ENCODE data around the gene PCNX2. TPM values are rescaled to one million over a fixed set of nuclear protein-coding genes. Genes with fewer than 3 reads are reported as not detected.
A peak's percentile ranks its signal among the peaks of the same experiment; 100 is the strongest.

PCNX2 gene
- total RNA-seq, 1 donor from 2014 or later: 25.5 TPM

GRCh38 chr1:233024199-233024598 is 271.3 kb downstream of the PCNX2 start:
- Mint-ChIP-seq H3K36me3 (ENCODE audit: low read depth, unreplicated experiment) (peaks cover 14% of the 10 kb centered on the region), H3K9me3 (ENCODE audit: unreplicated experiment) (peaks cover 2% of the 10 kb centered on the region), H3K4me3 (ENCODE audit: unreplicated experiment) (no peak overlapping the region), H3K4me1 (ENCODE audit: low read depth, unreplicated experiment) (peaks cover 7% of the 10 kb centered on the region), H3K27ac (ENCODE audit: unreplicated experiment) (no peak overlapping the region), H3K27me3 (ENCODE audit: low read depth, unreplicated experiment) (no peaks in the 10 kb centered on the region)
- Histone ChIP-seq H3K27me3 (ENCODE audit: insufficient read depth, low read length) (no peaks in the 10 kb centered on the region), H4K20me1 (ENCODE audit: insufficient read depth, low read length) (no peaks in the 10 kb centered on the region), H3K9ac (ENCODE audit: low read length) (no peak overlapping the region), H3K79me2 (ENCODE audit: insufficient read depth, low read length) (no peaks in the 10 kb centered on the region), H3K4me2 (ENCODE audit: low read length) (no peak overlapping the region), H3K4me3 (ENCODE audit: insufficient read depth, low read depth, low read length) (no peak overlapping the region), H3K27ac (ENCODE audit: low read depth, low read length) (no peak overlapping the region), H3K36me3 (ENCODE audit: insufficient read depth, low read length) (no peaks in the 10 kb centered on the region), H2AFZ (ENCODE audit: low read depth, low read length) (no peak overlapping the region), H3K9me3 (ENCODE audit: insufficient read depth, low read depth, low read length) (no peaks in the 10 kb centered on the region), H3K4me1 (ENCODE audit: insufficient read depth, low read length) (peaks cover 10% of the 10 kb centered on the region)
- no peak for FAIRE-seq
- DNase-seq (ENCODE audit: low read depth): no peak
- no peak for TF ChIP-seq EZH2 (IDR thresholded peaks at IDR 0.05; ENCODE audit: insufficient read depth, low read length)
- TF ChIP-seq CTCF (IDR thresholded peaks at IDR 0.05; ENCODE audit: insufficient read depth, low read depth, low read length): no peak

GRCh38 chr1:233022246-233022645 is 273.3 kb downstream of the PCNX2 start:
- Histone ChIP-seq H3K27me3 (ENCODE audit: insufficient read depth, low read length) (no peaks in the 10 kb centered on the region), H3K9me3 (ENCODE audit: insufficient read depth, low read depth, low read length) (no peaks in the 10 kb centered on the region), H2AFZ (ENCODE audit: low read depth, low read length) (no peak overlapping the region), H3K79me2 (ENCODE audit: insufficient read depth, low read length) (no peaks in the 10 kb centered on the region), H3K4me1 (ENCODE audit: insufficient read depth, low read length) (peaks cover 10% of the 10 kb centered on the region), H3K4me2 (ENCODE audit: low read length) (no peak overlapping the region), H3K9ac (ENCODE audit: low read length) (no peak overlapping the region), H3K4me3 (ENCODE audit: insufficient read depth, low read depth, low read length) (no peak overlapping the region), H3K36me3 (ENCODE audit: insufficient read depth, low read length) (no peaks in the 10 kb centered on the region), H3K27ac (ENCODE audit: low read depth, low read length) (no peak overlapping the region), H4K20me1 (ENCODE audit: insufficient read depth, low read length) (no peaks in the 10 kb centered on the region)
- Mint-ChIP-seq H3K36me3 (ENCODE audit: low read depth, unreplicated experiment) (peaks cover 17% of the 10 kb centered on the region), H3K4me1 (ENCODE audit: low read depth, unreplicated experiment) (peaks cover 7% of the 10 kb centered on the region), H3K4me3 (ENCODE audit: unreplicated experiment) (no peak overlapping the region), H3K27ac (ENCODE audit: unreplicated experiment) (no peak overlapping the region), H3K27me3 (ENCODE audit: low read depth, unreplicated experiment) (no peaks in the 10 kb centered on the region), H3K9me3 (ENCODE audit: unreplicated experiment) (peaks cover 2% of the 10 kb centered on the region)
- TF ChIP-seq CTCF (IDR thresholded peaks at IDR 0.05; ENCODE audit: insufficient read depth, low read depth, low read length): no peak
- FAIRE-seq (no peak), DNase-seq (ENCODE audit: low read depth) (no peak)

GRCh38 chr1:233020426-233020825 is 275.1 kb downstream of the PCNX2 start:
- no peak overlapping the region for H2AFZ ChIP-seq (ENCODE audit: low read depth, low read length)

More at GRCh38 chr1:233020426-233020825, 275.1 kb downstream of the PCNX2 start:
- Histone ChIP-seq H3K4me3 (ENCODE audit: insufficient read depth, low read depth, low read length) (no peak overlapping the region), H4K20me1 (ENCODE audit: insufficient read depth, low read length) (no peaks in the 10 kb centered on the region), H3K27me3 (ENCODE audit: insufficient read depth, low read length) (no peaks in the 10 kb centered on the region), H3K4me1 (ENCODE audit: insufficient read depth, low read length) (peaks cover 10% of the 10 kb centered on the region), H3K4me2 (ENCODE audit: low read length) (peak overlapping the region; percentile 38), H3K79me2 (ENCODE audit: insufficient read depth, low read length) (no peaks in the 10 kb centered on the region), H3K27ac (ENCODE audit: low read depth, low read length) (no peak overlapping the region), H3K9ac (ENCODE audit: low read length) (peak overlapping the region; percentile 4), H3K9me3 (ENCODE audit: insufficient read depth, low read depth, low read length) (no peaks in the 10 kb centered on the region), H3K36me3 (ENCODE audit: insufficient read depth, low read length) (no peaks in the 10 kb centered on the region)
- H3K9me3 Mint-ChIP-seq (ENCODE audit: unreplicated experiment): peaks cover 2% of the 10 kb centered on the region
- H3K4me3 Mint-ChIP-seq (ENCODE audit: unreplicated experiment): no peak overlapping the region
- H3K27me3 Mint-ChIP-seq (ENCODE audit: low read depth, unreplicated experiment): no peaks in the 10 kb centered on the region
- FAIRE-seq: no peak
- TF ChIP-seq CTCF (IDR thresholded peaks at IDR 0.05; ENCODE audit: insufficient read depth, low read depth, low read length) (no peak), EZH2 (IDR thresholded peaks at IDR 0.05; ENCODE audit: insufficient read depth, low read length) (no peak)
- H3K4me1 Mint-ChIP-seq (ENCODE audit: low read depth, unreplicated experiment): peaks cover 7% of the 10 kb centered on the region
- DNase-seq (ENCODE audit: low read depth): peak; percentile 55
- H3K27ac Mint-ChIP-seq (ENCODE audit: unreplicated experiment): no peak overlapping the region
- peaks cover 17% of the 10 kb centered on the region for H3K36me3 Mint-ChIP-seq (ENCODE audit: low read depth, unreplicated experiment)

Data from astrocyte (in vitro differentiated cells and primary cell).